HG03280 (cell line): Measurements from ENCODE around the gene ACAP3.

Source experiments
- ATAC-seq: cut with Tn5 transposase; IDR thresholded peaks from one replicate; pipeline ENCODE4 v1.9.1; 2021; ENCODE audit warnings: mild to moderate bottlenecking, moderate library complexity; ENCODE audit not compliant: unreplicated experiment

Gene ACAP3, protein sequence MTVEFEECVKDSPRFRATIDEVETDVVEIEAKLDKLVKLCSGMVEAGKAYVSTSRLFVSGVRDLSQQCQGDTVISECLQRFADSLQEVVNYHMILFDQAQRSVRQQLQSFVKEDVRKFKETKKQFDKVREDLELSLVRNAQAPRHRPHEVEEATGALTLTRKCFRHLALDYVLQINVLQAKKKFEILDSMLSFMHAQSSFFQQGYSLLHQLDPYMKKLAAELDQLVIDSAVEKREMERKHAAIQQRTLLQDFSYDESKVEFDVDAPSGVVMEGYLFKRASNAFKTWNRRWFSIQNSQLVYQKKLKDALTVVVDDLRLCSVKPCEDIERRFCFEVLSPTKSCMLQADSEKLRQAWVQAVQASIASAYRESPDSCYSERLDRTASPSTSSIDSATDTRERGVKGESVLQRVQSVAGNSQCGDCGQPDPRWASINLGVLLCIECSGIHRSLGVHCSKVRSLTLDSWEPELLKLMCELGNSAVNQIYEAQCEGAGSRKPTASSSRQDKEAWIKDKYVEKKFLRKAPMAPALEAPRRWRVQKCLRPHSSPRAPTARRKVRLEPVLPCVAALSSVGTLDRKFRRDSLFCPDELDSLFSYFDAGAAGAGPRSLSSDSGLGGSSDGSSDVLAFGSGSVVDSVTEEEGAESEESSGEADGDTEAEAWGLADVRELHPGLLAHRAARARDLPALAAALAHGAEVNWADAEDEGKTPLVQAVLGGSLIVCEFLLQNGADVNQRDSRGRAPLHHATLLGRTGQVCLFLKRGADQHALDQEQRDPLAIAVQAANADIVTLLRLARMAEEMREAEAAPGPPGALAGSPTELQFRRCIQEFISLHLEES

GRCh38 chr1:1307923-1308755, at the start of gene ACAP3, which contains the start of gene PUSL1:
ACAP3 (minus strand) TSS chr1:1307930; CDS start chr1:1307815, 115 bp downstream.
PUSL1 (plus strand) TSS chr1:1308597; CDS start chr1:1308644, 47 bp downstream.
- ATAC-seq = peak; percentile 62

- ATAC-seq = no peak
Observed at GRCh38 chr1:1356796-1357401, 49.2 kb upstream of the ACAP3 start.

GRCh38 chr1:1356166-1356795, 48.6 kb upstream of the ACAP3 start:
- ATAC-seq = no peak

DNA sequence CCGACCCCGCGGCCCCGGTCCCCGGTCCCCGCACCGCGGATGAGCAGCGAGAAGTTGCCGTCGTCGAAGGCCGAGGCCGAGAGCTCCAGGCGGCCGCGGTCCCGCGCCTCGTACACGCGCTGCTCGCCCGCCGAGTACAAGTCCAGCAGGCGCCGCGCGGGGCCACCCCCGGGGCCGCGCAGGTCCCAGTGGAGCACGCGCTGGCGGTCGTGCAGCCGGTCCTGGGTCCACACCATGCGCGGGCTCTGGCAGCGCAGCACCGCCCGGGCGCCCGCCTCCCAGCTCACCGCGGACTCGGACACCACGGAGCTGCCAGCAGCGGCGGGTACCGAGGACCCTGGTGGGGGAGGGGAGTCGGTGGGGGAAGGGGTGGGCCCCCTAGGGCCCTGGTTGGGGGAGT, 47.7 kb upstream of the ACAP3 start:
- ATAC-seq = no peak

DNA sequence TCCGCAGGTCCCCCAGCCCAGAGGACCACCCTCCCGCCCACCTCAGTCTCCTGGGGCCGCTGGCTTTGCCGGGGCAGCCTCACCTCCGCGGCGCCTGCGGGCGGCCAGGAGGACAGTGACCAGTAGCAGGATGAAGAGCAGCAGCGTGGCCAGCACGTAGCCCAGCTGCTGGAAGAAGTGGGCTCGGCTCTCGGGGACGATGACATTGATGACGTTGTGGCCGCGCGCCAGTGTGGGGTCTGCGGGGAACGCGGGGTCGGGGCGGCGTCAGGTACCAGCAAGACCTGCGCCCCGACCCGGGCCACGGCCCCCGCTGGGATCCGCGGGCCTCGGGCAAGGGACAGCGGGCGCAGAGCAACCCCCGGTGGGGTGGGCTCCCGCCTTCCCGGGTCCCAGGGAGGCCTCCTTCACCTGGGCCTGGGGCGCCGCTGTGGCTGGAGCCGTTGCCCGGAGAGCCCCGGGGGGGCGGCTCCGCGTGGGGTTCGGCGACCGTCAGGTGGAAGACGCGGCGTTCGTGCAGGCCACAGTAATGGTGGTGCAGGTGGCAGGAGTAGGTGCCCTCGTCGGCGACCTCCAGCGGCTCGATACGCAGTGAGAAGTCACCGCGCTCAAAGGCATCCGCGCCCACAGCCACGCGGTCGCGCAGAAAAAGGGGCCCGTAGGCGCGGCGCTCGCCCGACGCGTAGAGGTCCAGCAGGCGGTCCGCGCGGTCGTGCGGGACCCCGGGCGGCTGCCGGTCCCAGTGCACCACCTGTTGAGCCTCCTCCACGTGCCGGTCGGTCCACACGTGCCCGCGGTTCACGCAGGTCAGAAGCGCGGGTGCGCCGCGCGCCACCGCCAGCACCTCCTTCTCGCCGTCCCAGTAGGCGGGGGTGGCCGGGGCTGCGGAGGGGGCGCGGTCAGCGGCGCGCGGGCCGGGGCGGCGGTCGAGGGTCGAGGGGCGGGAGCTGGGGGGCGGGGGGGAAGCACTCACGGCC, 46.8 kb upstream of the ACAP3 start:
- ATAC-seq = no peak

DNA sequence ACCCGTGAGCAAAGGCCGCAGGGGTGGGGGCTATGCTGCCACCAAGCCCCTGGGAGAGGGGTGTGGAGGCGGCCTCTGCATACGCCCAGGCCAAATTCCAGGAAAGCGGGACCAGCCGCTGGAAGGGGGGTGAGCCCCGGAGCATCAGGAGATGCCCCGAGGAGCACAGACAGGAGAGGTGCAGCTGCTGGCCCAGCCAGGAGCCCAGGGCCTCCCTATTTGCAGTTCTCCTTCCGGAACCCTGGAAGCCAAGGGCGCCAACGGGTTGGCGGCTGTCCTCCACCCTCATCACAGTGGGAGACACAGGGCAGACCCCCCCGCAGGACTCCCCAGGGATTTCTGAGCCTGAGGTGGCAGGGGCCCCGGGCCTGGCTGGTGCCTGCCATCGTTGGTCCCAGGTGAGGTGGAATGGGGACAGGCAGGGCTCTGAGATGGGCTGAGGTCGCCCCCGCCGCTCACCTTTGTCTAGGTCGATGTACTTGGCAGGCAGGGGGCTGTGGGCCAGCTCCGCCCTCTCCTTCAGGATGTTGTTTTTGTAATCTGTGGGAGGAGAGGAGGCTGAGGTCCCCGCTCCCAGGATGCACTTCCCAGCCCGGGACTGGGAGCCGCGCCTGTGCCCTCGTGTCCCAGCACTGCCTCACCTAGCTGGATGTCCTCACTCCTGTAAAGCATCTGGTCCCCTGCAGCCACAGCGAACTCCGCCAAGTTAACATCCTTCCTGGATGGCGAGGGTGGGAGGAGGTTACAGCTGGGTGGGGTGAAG, 45.8 kb upstream of the ACAP3 start:
- ATAC-seq = no peak

GRCh38 chr1:1352786-1353388, 45.2 kb upstream of the ACAP3 start:
- ATAC-seq = no peak

DNA sequence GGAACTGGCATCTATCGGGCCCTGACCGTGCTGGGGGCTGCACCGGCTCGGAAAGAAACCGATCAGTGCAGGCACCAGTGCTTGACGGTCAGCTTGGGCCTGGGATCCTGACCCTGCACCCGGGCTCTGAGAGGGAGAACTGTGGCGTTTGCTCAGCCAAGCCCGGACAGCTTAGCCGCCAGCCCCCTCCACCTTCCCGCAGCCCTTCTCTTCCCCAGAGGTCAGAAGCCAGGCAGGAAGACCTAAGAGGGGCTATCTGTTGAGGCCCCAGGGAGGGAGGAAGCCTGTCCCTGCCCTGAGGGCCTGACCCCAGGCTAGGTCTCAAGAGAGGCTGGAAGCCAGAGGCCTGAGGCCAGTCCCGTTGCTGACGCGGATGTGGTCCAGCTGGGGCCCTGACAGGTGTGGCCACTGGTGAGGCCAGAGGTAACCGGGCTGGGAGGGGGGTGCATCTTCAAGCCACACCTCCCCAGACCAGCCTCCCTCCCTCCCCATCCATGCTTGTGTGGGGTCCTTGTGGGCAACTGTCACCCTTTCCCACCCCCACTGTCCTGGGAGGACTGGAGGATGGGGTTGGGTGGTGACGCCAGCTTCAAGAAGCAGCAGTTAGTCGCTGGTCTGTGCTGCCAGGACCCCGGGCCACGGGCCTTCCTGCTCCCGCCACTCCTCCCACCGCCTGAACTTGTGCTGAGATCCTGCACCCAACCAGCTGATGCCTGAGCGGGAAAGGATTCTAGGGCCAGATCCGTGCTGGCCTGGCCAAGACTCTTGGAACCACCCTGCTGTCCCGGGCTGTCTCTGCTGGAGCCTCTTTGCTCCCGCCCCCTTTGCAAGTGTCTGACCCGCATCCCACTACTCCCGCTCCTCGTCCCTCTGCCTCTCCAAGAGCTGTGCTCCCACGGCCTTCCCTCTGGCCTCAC, 44.0 kb upstream of the ACAP3 start:
- no peak for ATAC-seq

DNA sequence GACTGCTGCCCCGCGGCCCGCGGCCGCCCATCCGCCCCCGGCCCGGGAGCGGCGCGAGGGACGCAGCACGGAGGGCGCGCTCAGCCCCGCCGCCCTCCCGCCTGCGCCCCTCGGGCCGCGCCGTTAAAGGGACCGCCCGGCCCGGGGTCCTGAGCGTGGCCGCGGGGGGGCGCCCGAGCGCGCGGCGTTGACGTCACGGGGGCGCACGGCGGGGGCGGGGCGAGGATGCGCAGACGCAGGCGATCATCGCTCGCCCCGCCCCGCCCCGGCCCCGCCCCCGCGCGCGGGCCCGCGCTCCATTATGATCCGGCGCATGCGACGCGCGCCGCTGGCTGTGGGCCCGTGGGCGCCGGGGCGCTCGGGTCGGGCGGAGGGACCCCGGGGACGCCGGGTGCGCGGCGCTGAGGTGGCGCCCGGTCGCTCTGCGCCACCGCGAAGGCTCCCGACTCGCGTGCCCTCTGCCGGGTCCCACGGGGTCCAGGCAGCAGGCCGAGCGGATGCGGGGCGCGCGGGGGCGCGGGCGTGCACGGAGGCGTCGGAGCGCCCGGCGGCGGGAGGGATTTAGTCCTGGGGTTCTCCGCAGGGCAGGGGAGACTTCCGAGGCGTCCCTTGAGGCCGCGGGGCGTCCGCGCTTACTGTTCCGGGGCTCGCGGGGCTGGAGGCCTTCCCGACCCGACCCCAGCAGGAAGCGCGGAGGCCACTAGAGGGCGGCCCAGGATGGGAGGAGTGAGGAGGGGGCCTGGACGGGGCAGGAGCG, 41.7 kb upstream of the ACAP3 start, which contains the start of gene DVL1:
Gene DVL1 (minus strand): TSS at position 163 of the 757 bp plus-strand sequence. CDS start 353 bp downstream, outside the sequence.
- ATAC-seq = peak; percentile 75

GRCh38 chr1:1348420-1349255, 40.9 kb upstream of the ACAP3 start:
- ATAC-seq = peak; percentile 39

DNA sequence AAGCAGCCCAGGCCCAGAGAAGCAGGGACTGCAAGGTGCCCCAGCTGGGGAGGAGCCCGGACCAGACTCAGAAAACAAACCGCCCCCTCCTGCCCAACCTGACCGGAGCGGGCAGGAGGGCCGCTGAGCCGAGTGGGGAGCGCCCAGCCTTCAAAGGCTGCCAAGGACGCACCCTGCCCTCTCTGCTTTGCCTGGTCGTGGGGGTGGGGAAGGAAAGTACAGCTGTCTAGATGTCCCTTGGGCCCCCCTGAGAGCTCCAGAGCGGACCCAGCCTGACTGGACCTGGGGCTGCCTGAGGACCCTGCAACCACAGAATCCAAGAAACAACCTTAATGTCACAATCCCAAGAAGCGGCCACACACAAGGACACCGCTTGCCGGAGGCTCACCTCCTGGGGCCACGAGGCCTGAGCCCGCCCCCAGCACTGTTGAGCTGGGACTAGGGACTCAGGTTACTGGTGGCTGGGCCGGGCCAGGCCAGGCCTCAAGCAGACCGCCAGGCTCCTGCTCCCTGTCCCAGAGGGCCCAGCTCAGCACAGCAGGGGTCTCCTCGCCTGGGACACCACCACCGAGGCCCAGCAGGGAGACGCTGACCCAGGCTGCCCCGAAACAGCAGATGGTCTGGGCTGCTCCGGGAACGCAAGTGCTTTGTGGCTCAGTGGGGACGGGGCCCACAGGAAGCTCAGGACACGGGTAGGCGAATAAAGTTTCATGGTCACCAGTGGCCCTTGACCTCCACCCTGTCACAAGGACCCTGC, 40.1 kb upstream of the ACAP3 start:
- no peak for ATAC-seq

DNA sequence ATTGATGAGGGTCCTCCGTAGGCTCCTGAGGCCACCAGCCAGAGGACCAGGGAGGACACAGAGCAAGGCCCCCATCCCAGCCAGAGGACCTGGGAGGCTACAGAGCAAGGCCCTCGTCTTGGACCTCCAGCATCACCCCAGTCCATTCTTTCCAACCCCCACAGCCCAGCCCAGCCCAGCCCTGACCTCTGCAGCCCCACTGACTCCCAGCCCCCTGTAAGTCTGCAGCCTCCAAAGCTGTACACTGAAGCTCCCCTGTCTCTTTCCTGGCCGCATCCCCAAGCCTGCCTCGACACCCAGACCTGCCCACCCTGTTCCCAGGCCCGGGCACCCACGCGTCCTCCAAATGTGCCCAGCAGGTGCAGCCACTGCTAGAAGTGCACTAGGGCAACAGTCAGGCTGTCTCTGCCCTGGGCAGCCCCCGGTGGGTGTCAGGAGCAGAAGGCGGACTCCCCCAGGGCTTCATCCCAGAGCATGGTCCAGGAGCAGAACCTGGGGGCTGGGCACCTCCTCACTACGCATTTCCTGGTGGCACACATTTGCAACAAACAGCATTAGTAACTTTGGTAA, 39.4 kb upstream of the ACAP3 start:
- no peak for ATAC-seq

DNA sequence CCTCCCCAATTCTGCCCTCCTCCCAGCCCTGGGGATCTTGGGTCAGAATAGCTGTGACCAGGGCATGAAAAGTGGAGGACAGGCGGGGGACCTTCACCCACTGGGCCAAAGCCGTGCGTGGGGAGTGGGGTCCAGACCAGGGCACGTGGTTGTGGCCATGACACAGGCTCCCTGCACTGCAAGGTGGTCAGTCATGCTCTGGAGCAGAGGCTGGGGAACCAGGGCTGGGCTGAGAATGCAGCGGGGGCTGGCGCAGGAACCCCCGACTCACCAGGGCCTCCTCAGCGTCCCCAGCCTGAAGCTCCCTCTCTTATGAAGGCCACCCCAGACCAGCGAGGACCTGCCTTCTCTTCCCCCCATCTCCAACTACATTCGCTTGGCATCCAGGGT, 38.8 kb upstream of the ACAP3 start:
- no peak for ATAC-seq
